ENCODE results near the gene COPS9. TPM values are rescaled to one million over a fixed set of nuclear protein-coding genes. Genes with fewer than 3 reads are reported as not detected.

COPS9 gene
- total and polyA plus RNA-seq, 10 of the 15 experiments (the other 5 are each of a cell fraction or from before 2014, with no cell fraction given), result 80.8 to 419 (median 213) TPM

DNA sequence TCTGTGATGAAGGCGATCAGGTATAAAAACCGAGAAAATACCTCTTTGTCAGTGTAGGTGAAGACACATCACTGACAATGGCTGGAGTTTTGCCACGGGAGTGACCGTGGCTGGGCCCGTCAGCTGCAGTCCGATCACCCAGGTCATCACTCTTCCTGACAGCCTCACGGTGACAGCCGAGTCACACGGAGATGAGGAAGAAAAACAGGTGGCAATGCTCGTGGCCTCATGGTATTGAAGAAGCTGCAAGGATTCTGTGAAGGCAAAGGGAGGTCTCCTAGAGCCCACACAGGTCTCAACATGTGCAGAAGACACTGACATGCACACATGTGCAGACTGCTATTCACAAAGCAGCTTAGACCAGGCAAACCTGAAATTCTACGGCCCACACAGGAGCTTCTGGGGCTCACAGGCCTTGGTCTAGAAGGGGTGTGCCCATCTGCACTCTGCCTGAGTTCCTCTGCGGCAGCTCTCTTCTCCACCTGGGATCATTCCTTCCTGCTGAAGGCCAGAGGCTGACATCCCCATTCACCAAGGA lies 7.4 kb downstream of the COPS9 start:
- H3K4me3 ChIP-seq, result no peak overlapping the region
- no peak for ATAC-seq
- RAD21 ChIA-PET (ENCODE audit: unreplicated experiment), result no interaction called here
- SMC1A ChIA-PET (ENCODE audit: uncharacterized antibody, unreplicated experiment), result interaction anchor here (1.4 kb wide), 1 partner anchor 11 kb away, joined by 3 read pairs; no protein-coding TSS in a partner anchor
- intact Hi-C loops (cut with micrococcal nuclease; ENCODE audit: unreplicated experiment), result no loop called here
- no peaks in the 10 kb centered on the region for H4K20me1 ChIP-seq (ENCODE audit: control insufficient read depth, insufficient read depth)
- H3K4me1 ChIP-seq (ENCODE audit: control insufficient read depth, insufficient read depth, low read length), result no peaks in the 10 kb centered on the region
- CTCF ChIA-PET, result no interaction called here
- BruUV-seq (replicated peaks), result no TSS peak
- no peak for FAIRE-seq
- WGBS (ENCODE audit: insufficient coverage, insufficient replicate concordance, low lambda C conversion rate, missing lambda C conversion rate), result 98% methylated on average over 12 of the region's 12 CpGs
- no peaks in the 10 kb centered on the region for H3K27me3 ChIP-seq (replicated peaks in 1 of 2; ENCODE audit: control insufficient read depth in 2 of 2, insufficient read depth in 2 of 2, low read length in 1 of 2)
- POLR2A ChIA-PET, result no interaction called here
- no peaks in the 10 kb centered on the region for H3K79me2 ChIP-seq (ENCODE audit: control insufficient read depth, insufficient read depth, low read length)
- no peak overlapping the region for H2AFZ ChIP-seq (ENCODE audit: control insufficient read depth, low read depth, low read length)
- H3K4me2 ChIP-seq (ENCODE audit: control insufficient read depth, insufficient read depth), result no peak overlapping the region
- no peaks in the 10 kb centered on the region for H3K9me3 ChIP-seq (replicated peaks; ENCODE audit: control insufficient read depth, insufficient read depth, low read length)
- in situ Hi-C loops (cut with MboI), result no loop called here
- peaks cover 18 to 36% of the 10 kb centered on the region in 2 experiments for H3K36me3 ChIP-seq (ENCODE audit: control insufficient read depth in 2 of 2, insufficient read depth in 2 of 2, low read length in 1 of 2)
- TF ChIP-seq, protein P1, sequence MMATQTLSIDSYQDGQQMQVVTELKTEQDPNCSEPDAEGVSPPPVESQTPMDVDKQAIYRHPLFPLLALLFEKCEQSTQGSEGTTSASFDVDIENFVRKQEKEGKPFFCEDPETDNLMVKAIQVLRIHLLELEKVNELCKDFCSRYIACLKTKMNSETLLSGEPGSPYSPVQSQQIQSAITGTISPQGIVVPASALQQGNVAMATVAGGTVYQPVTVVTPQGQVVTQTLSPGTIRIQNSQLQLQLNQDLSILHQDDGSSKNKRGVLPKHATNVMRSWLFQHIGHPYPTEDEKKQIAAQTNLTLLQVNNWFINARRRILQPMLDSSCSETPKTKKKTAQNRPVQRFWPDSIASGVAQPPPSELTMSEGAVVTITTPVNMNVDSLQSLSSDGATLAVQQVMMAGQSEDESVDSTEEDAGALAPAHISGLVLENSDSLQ (IDR thresholded peaks at IDR 0.05), result no peak
- TF ChIP-seq SUPT20H (IDR thresholded peaks at IDR 0.05; ENCODE audit: borderline replicate concordance, control insufficient read depth, low read depth, low read length), result no peak
- TF ChIP-seq, protein P2, sequence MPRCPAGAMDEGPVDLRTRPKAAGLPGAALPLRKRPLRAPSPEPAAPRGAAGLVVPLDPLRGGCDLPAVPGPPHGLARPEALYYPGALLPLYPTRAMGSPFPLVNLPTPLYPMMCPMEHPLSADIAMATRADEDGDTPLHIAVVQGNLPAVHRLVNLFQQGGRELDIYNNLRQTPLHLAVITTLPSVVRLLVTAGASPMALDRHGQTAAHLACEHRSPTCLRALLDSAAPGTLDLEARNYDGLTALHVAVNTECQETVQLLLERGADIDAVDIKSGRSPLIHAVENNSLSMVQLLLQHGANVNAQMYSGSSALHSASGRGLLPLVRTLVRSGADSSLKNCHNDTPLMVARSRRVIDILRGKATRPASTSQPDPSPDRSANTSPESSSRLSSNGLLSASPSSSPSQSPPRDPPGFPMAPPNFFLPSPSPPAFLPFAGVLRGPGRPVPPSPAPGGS (IDR thresholded peaks at IDR 0.05; ENCODE audit: borderline replicate concordance, insufficient read depth, low read depth, low read length, poor library complexity, severe bottlenecking), result no peak
- no peak for TF ChIP-seq HDAC6 (IDR thresholded peaks at IDR 0.05; ENCODE audit: unreplicated experiment)
- TF ChIP-seq NFIC (IDR thresholded peaks at IDR 0.05; ENCODE audit: low read depth, low read length), result no peak
- TF ChIP-seq NFYB (IDR thresholded peaks at IDR 0.05; ENCODE audit: insufficient read depth, low read depth, low read length), result no peak
- no peak for TF ChIP-seq MYC (IDR thresholded peaks at IDR 0.05; ENCODE audit: insufficient read depth, insufficient read length, insufficient replicate concordance, low read length, severe bottlenecking)
- no peak for TF ChIP-seq SUZ12 (IDR thresholded peaks at IDR 0.05; ENCODE audit: unreplicated experiment)
- TF ChIP-seq USF1 (IDR thresholded peaks at IDR 0.05; ENCODE audit: borderline replicate concordance, extremely low read length, insufficient read depth, low read depth, low read length), result no peak
- TF ChIP-seq SP1 (IDR thresholded peaks at IDR 0.05; ENCODE audit: low read depth, low read length), result no peak
- no peak for TF ChIP-seq TCF12 (IDR thresholded peaks at IDR 0.05; ENCODE audit: low read depth, low read length)
- TF ChIP-seq, protein P3, sequence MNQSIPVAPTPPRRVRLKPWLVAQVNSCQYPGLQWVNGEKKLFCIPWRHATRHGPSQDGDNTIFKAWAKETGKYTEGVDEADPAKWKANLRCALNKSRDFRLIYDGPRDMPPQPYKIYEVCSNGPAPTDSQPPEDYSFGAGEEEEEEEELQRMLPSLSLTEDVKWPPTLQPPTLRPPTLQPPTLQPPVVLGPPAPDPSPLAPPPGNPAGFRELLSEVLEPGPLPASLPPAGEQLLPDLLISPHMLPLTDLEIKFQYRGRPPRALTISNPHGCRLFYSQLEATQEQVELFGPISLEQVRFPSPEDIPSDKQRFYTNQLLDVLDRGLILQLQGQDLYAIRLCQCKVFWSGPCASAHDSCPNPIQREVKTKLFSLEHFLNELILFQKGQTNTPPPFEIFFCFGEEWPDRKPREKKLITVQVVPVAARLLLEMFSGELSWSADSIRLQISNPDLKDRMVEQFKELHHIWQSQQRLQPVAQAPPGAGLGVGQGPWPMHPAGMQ (IDR thresholded peaks at IDR 0.05; ENCODE audit: borderline replicate concordance), result no peak
- TF ChIP-seq ELK1 (IDR thresholded peaks at IDR 0.05; ENCODE audit: low read depth, low read length), result no peak
- no peak for TF ChIP-seq LARP7 (IDR thresholded peaks at IDR 0.05)
- TF ChIP-seq ZZZ3 (IDR thresholded peaks at IDR 0.05; ENCODE audit: control insufficient read depth, insufficient read length, low read depth), result no peak
- no peak for TF ChIP-seq STAT1 (conservative IDR thresholded peaks at IDR 0.05)
- DNase-seq (ENCODE audit: low read depth, low spot score), result no peak
- no peak overlapping the region for H3K27ac ChIP-seq (ENCODE audit: control insufficient read depth, insufficient read depth)
- no peak overlapping the region for H3K9ac ChIP-seq (ENCODE audit: control insufficient read depth, insufficient read depth, low read length)
